ENCODE results near the gene TMC3.

- TF ChIP-seq CTCF (IDR thresholded peaks at IDR 0.05) (no peak), EP300 (IDR thresholded peaks at IDR 0.05) (no peak)
Observed at GRCh38 chr15:81299630-81300273, 74.3 kb downstream of the TMC3 start.
